HFFc6 (cell line): ENCODE results near the gene HCRT. TPM values are rescaled to one million over a fixed set of nuclear protein-coding genes. Genes with fewer than 3 reads are reported as not detected.

Source experiments
- DNase-seq: peaks from one replicate; pipeline ENCODE4 v3.0.0-alpha.2; 2018
- H3K27ac Mint-ChIP-seq: 2 replicates; pipeline ENCODE4 v1.8.0; 2020; ENCODE audit warnings: mild to moderate bottlenecking, mixed read lengths
- H3K27me3 Mint-ChIP-seq: 2 replicates; pipeline ENCODE4 v1.8.0; 2021; ENCODE audit warnings: mild to moderate bottlenecking, moderate library complexity, mixed read lengths; ENCODE audit not compliant: insufficient read depth
- H3K36me3 Mint-ChIP-seq: 2 replicates; pipeline ENCODE4 v1.8.0; 2021; ENCODE audit warnings: low read depth, mixed read lengths
- H3K4me1 Mint-ChIP-seq: 2 replicates; pipeline ENCODE4 v1.8.0; 2020; ENCODE audit warnings: low read depth, mixed read lengths
- H3K4me3 Mint-ChIP-seq: 2 replicates; pipeline ENCODE4 v1.8.0; 2020; ENCODE audit warnings: mild to moderate bottlenecking, moderate library complexity, mixed read lengths
- H3K9me3 Mint-ChIP-seq: 2 replicates; pipeline ENCODE4 v1.8.0; 2020; ENCODE audit warnings: mild to moderate bottlenecking, mixed read lengths
- CTCF ChIP-seq: fragments of 200-600 bp; sonication (generic); IDR thresholded peaks from 2 replicates; pipeline ENCODE4 v1.5.0; 2021; ENCODE audit warnings: antibody characterized with exemption, mild to moderate bottlenecking
- long read RNA-seq: library from polyadenylated mRNA; unstranded; transcript quantifications from one replicate; pipeline ENCODE4 v2.0.0, GENCODE V29; 2019
- total RNA-seq, 6 experiments: library from RNA; stranded (reverse); fragmentation: NEBNext Ultra II Directional; extraction: Animal tissue kit (Norgen Biotek cat#: 25700); gene quantifications; 2 replicates in 1 of 6; 3 replicates in 5 of 6; pipeline ENCODE4 v1.2.3, GENCODE V29; 2021

Gene HCRT, protein sequence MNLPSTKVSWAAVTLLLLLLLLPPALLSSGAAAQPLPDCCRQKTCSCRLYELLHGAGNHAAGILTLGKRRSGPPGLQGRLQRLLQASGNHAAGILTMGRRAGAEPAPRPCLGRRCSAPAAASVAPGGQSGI
- total RNA-seq: not detected
- long read RNA-seq: 0 reads

DNA sequence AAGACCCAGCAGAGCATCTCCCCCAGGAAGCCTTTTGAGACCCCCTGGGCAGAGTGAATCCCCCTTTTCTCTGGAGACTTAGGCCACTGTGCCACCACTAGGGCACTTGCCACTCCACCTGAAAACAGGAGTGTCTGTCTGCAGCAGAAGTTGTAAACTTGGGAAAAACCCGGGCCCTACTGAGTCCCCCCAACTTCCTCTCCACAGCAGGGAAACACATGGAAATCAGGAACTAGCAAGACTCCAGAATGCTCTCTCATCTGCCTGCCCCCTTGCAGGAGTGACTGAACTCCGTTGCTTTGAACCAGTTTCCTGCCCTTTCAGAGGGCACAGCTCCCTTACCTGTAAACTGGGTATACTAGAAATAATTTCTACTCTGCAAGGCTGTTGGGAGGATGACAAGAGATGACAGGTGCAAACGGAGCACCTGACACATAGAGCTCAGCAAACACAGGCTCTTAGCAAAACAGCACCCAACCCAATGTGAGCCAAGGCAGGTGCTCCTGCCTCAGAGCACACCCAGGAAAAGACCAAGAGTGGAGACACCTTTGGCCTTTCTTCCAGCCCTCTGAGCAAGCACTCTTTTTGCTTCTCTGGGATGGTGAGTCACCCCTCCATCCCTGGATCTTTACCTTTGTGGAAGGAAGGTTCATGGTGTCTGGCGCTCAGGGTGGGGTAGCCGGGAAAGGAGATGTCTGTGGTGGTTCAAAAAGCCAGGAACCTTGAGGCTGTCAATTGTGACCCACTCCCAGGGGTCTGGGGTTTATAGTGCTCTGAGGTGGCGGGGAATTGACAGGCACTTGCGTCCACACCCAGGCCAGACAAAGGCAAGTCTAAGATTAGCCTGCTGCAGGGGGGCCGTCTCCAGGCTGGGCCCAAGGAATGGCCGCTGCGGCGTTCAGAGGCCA, at the start of gene HCRT:
HCRT (minus strand) TSS at position 740 of the 908 bp plus-strand sequence; CDS start at position 653, 87 bp downstream.
- no peak for DNase-seq
- no peak for TF ChIP-seq CTCF
- no peaks in the 10 kb centered on the region for H3K36me3 Mint-ChIP-seq
- H3K27ac Mint-ChIP-seq: no peak within 1 kb of the TSS
- peak within 1 kb of the TSS; percentile 80 for H3K4me3 Mint-ChIP-seq
- H3K4me1 Mint-ChIP-seq: peaks cover 24% of the 10 kb centered on the region
- H3K9me3 Mint-ChIP-seq: no peaks in the 10 kb centered on the region
- peaks cover 10% of the 10 kb centered on the region for H3K27me3 Mint-ChIP-seq

GRCh38 chr17:42233994-42234393, 48.7 kb upstream of the HCRT start:
- H3K27me3 Mint-ChIP-seq: no peaks in the 10 kb centered on the region; the same call in 1 of the 2 replicates
- DNase-seq: no peak
- peaks cover 15% of the 10 kb centered on the region for H3K4me1 Mint-ChIP-seq
- no peak overlapping the region for H3K4me3 Mint-ChIP-seq
- H3K9me3 Mint-ChIP-seq: no peaks in the 10 kb centered on the region
- no peak for TF ChIP-seq CTCF
- H3K27ac Mint-ChIP-seq: no peak overlapping the region
- H3K36me3 Mint-ChIP-seq: no peaks in the 10 kb centered on the region

- no peaks in the 10 kb centered on the region; the same call in 1 of the 2 replicates for H3K27me3 Mint-ChIP-seq
- DNase-seq: peak; percentile 48
Observed at GRCh38 chr17:42233156-42233555, 47.9 kb upstream of the HCRT start.

GRCh38 chr17:42230225-42230624, 45.0 kb upstream of the HCRT start:
- no peak for TF ChIP-seq CTCF
- Mint-ChIP-seq H3K9me3 (no peaks in the 10 kb centered on the region), H3K4me1 (peaks cover 39% of the 10 kb centered on the region), H3K27me3 (no peaks in the 10 kb centered on the region), H3K4me3 (no peak overlapping the region), H3K27ac (no peak overlapping the region), H3K36me3 (peaks cover 5% of the 10 kb centered on the region; the same call in 1 of the 2 replicates)
- no peak for DNase-seq

More at GRCh38 chr17:42233156-42233555, 47.9 kb upstream of the HCRT start:
- H3K36me3 Mint-ChIP-seq: no peaks in the 10 kb centered on the region
- TF ChIP-seq CTCF: no peak
- H3K27ac Mint-ChIP-seq: no peak overlapping the region
- no peaks in the 10 kb centered on the region for H3K9me3 Mint-ChIP-seq
- H3K4me1 Mint-ChIP-seq: peaks cover 23% of the 10 kb centered on the region
- H3K4me3 Mint-ChIP-seq: no peak overlapping the region

GRCh38 chr17:42227849-42228700, 42.8 kb upstream of the HCRT start:
- H3K27me3 Mint-ChIP-seq: no peaks in the 10 kb centered on the region
- H3K27ac Mint-ChIP-seq: no peak overlapping the region; the same call in 1 of the 2 replicates
- H3K36me3 Mint-ChIP-seq: peaks cover 5% of the 10 kb centered on the region; the same call in 1 of the 2 replicates
- H3K4me1 Mint-ChIP-seq: peaks cover 27% of the 10 kb centered on the region
- DNase-seq: peak; percentile 11
- H3K9me3 Mint-ChIP-seq: no peaks in the 10 kb centered on the region
- H3K4me3 Mint-ChIP-seq: no peak overlapping the region
- no peak for TF ChIP-seq CTCF
